HCT116 (cell line): Measurements from ENCODE around the gene MAPK4. TPM values are rescaled to one million over a fixed set of nuclear protein-coding genes. Genes with fewer than 3 reads are reported as not detected.

Source experiments
- ATAC-seq: fragments of 200-7000 bp; cut with Tn5 transposase; 2 replicates; pipeline ENCODE4 v1.9.1; 2020; ENCODE audit warnings: mild to moderate bottlenecking, moderate library complexity
- BruUV-seq: library from RNA; stranded (reverse); fragments of 400-500 nt; replicated peaks from 2 replicates; lab custom pipeline; 2021; lab: Mats Ljungman, UMichigan
- CTCF ChIA-PET: fragments of 300-600 bp; sonication (Branson Sonifier 250); formaldehyde crosslinking; loops from one replicate; lab custom pipeline; 2021; ENCODE audit warnings: antibody characterized with exemption; lab: Charles Lee
- POLR2A ChIA-PET: fragments of 300-600, 350-600 bp; sonication (Branson Sonifier 250); formaldehyde crosslinking; loops from one replicate; lab custom pipeline; 2021; ENCODE audit warnings: antibody characterized with exemption; lab: Charles Lee
- RAD21 ChIA-PET, 2 experiments: fragments of 300-600 bp; sonication (Branson Sonifier 250); formaldehyde crosslinking; loops; one replicate each; lab custom pipeline; 2023; ENCODE audit warnings: low total read pairs in 2 of 2; ENCODE audit not compliant: uncharacterized antibody in 2 of 2, unreplicated experiment in 2 of 2, low non-redundant PET in 1 of 2; lab: Charles Lee
- DNase-seq: peaks from one replicate; pipeline ENCODE4 v3.0.0-alpha.2; 2010; ENCODE audit warnings: low read depth, low spot score
- H2AFZ ChIP-seq: fragments of 200-600 bp; shearing (Covaris generic), sonication (generic); 2 replicates; pipeline ENCODE4 v1.6.1; 2017; ENCODE audit warnings: low read depth, mixed run types, mixed read lengths, antibody characterized with exemption, low read length; ENCODE audit not compliant: poor library complexity, severe bottlenecking
- H3K27ac ChIP-seq: 2 replicates; pipeline ENCODE4 v1.5.1; 2012; ENCODE audit warnings: low read depth, low read length
- H3K27me3 ChIP-seq: fragments of 200-600 bp; sonication (generic); 2 replicates; pipeline ENCODE4 v1.6.1; 2016; ENCODE audit warnings: mixed run types, low read length, mixed read lengths; ENCODE audit not compliant: insufficient read depth
- H3K36me3 ChIP-seq, 2 experiments: fragments of 200-500 bp in 1 of 2; fragments of 200-600 bp in 1 of 2; sonication (Bioruptor generic) in 1 of 2; sonication (generic) in 1 of 2; 2 replicates each; pipeline versions ENCODE4 v1.5.1 to v1.6.1; 2014 to 2016; ENCODE audit warnings: low read length in 2 of 2, inconsistent platforms in 1 of 2, mixed read lengths in 1 of 2, mixed run types in 1 of 2; ENCODE audit not compliant: insufficient read depth in 2 of 2, control insufficient read depth in 1 of 2
- H3K4me1 ChIP-seq, 2 experiments: fragments of 200-600 bp in 1 of 2; sonication (generic) in 1 of 2; 2 replicates each; pipeline versions ENCODE4 v1.5.1 to v1.6.1; 2012 to 2017; ENCODE audit warnings: low read length in 2 of 2, inconsistent platforms in 1 of 2, mild to moderate bottlenecking in 1 of 2, mixed read lengths in 1 of 2, mixed run types in 1 of 2, moderate library complexity in 1 of 2; ENCODE audit not compliant: insufficient read depth in 2 of 2, control insufficient read depth in 1 of 2
- H3K4me2 ChIP-seq: fragments of 200-600 bp; sonication (generic); 2 replicates; pipeline ENCODE4 v1.6.1; 2017; ENCODE audit warnings: mixed run types, low read length, mixed read lengths
- H3K4me3 ChIP-seq, 2 experiments: fragments of 200-600 bp in 1 of 2; sonication (generic) in 1 of 2; replicated peaks in 1 of 2; 2 replicates each; pipeline ENCODE4 v1.5.1; 2011 to 2016; ENCODE audit warnings: low read length in 2 of 2, control low read depth in 1 of 2, low read depth in 1 of 2, mild to moderate bottlenecking in 1 of 2, mixed read lengths in 1 of 2, mixed run types in 1 of 2
- H3K79me2 ChIP-seq: fragments of 200-600 bp; sonication (generic); 2 replicates; pipeline ENCODE4 v1.6.1; 2017; ENCODE audit warnings: mild to moderate bottlenecking, mixed run types, low read length, moderate library complexity, mixed read lengths; ENCODE audit not compliant: insufficient read depth
- H3K9ac ChIP-seq: fragments of 200-600 bp; sonication (generic); 2 replicates; pipeline ENCODE4 v1.6.1; 2016; ENCODE audit warnings: low read length, mixed read lengths
- H3K9me2 ChIP-seq: fragments of 200-600 bp; sonication (generic), shearing (Covaris generic); 2 replicates; pipeline ENCODE4 v1.6.1; 2017; ENCODE audit warnings: mixed run types, mild to moderate bottlenecking, moderate library complexity; ENCODE audit not compliant: insufficient read depth
- H3K9me3 ChIP-seq, 2 experiments: fragments of 200-500 bp in 1 of 2; fragments of 200-600 bp in 1 of 2; sonication (Bioruptor generic) in 1 of 2; sonication (generic) in 1 of 2; 2 replicates each; pipeline ENCODE4 v1.6.1; 2014 to 2017; ENCODE audit warnings: low read length in 2 of 2, mixed read lengths in 2 of 2, inconsistent platforms in 1 of 2, low read depth in 1 of 2, mild to moderate bottlenecking in 1 of 2, mixed run types in 1 of 2, moderate library complexity in 1 of 2; ENCODE audit not compliant: control insufficient read depth in 1 of 2, insufficient read depth in 1 of 2
- H4K20me1 ChIP-seq: fragments of 200-600 bp; sonication (generic), shearing (Covaris generic); 2 replicates; pipeline ENCODE4 v1.6.1; 2017; ENCODE audit warnings: mixed run types, mild to moderate bottlenecking, moderate library complexity; ENCODE audit not compliant: insufficient read depth
- CBX3 ChIP-seq: IDR thresholded peaks from 2 replicates; pipeline ENCODE4 v1.6.1; 2012; ENCODE audit warnings: low read depth
- CTCF ChIP-seq, 3 experiments: fragments of 200-600 bp in 1 of 3; sonication (generic) in 1 of 3; IDR thresholded peaks in 2 of 3; conservative IDR thresholded peaks in 1 of 3; 2 replicates each; pipeline ENCODE4 v1.5.1; 2012 to 2017; ENCODE audit warnings: low read depth in 2 of 3, low read length in 2 of 3, antibody characterized with exemption in 1 of 3, borderline replicate concordance in 1 of 3, control low read depth in 1 of 3, mild to moderate bottlenecking in 1 of 3, mixed read lengths in 1 of 3, mixed run types in 1 of 3, moderate library complexity in 1 of 3; ENCODE audit not compliant: insufficient read depth in 1 of 3
- EGR1 ChIP-seq: IDR thresholded peaks from 2 replicates; pipeline ENCODE4 v1.6.1; 2012; ENCODE audit warnings: low read depth
- ELF1 ChIP-seq: IDR thresholded peaks from 2 replicates; pipeline ENCODE4 v1.6.1; 2012; ENCODE audit warnings: low read depth, borderline replicate concordance
- FOSL1 ChIP-seq: IDR thresholded peaks from 2 replicates; pipeline ENCODE4 v1.6.1; 2012; ENCODE audit warnings: low read depth
- JUND ChIP-seq: IDR thresholded peaks from 2 replicates; pipeline ENCODE4 v1.6.1; 2012
- MAX ChIP-seq: IDR thresholded peaks from 2 replicates; pipeline ENCODE4 v1.6.1; 2012
- POLR2AphosphoS5 ChIP-seq: IDR thresholded peaks from 2 replicates; pipeline ENCODE4 v1.6.1; 2011; ENCODE audit warnings: mild to moderate bottlenecking, low read depth, low read length, moderate library complexity
- RAD21 ChIP-seq: IDR thresholded peaks from 2 replicates; pipeline ENCODE4 v1.6.1; 2012; ENCODE audit warnings: low read depth, mild to moderate bottlenecking
- REST ChIP-seq: IDR thresholded peaks from 2 replicates; pipeline ENCODE4 v1.6.1; 2012; ENCODE audit warnings: low read depth
- TCF7L2 ChIP-seq: IDR thresholded peaks from 2 replicates; pipeline ENCODE4 v1.7.0; 2011; ENCODE audit warnings: borderline replicate concordance, inconsistent platforms; ENCODE audit not compliant: insufficient read depth, insufficient read length; ENCODE audit errors: extremely low read depth
- YY1 ChIP-seq: IDR thresholded peaks from 2 replicates; pipeline ENCODE4 v1.6.1; 2011; ENCODE audit warnings: low read length, low read depth, moderate library complexity, mild to moderate bottlenecking; ENCODE audit not compliant: insufficient replicate concordance; ENCODE audit errors: extremely low read depth
- ZBTB33 ChIP-seq: IDR thresholded peaks from 2 replicates; pipeline ENCODE4 v1.6.1; 2011; ENCODE audit warnings: mild to moderate bottlenecking, low read length, moderate library complexity; ENCODE audit not compliant: insufficient replicate concordance; ENCODE audit errors: extremely low read depth
- intact Hi-C: fragments of 100-400 bp; cut with micrococcal nuclease; formaldehyde crosslinking; loops from 2 replicates; pipeline ENCODE4 v1.10.0; 2022
- total RNA-seq: library from RNA; stranded (reverse); gene quantifications from one replicate; pipeline ENCODE4 v1.2.1, GENCODE V29; 2021; ENCODE audit not compliant: unreplicated experiment

MAPK4 gene
- total RNA-seq, 1 experiment from 2014 or later = 0.89 TPM

- no peaks in the 10 kb centered on the region for H3K9me2 ChIP-seq
- no peaks in the 10 kb centered on the region for H3K36me3 ChIP-seq
- intact Hi-C loops = no loop called here
- no peak overlapping the region for H3K27ac ChIP-seq
- ATAC-seq = no peak
- H3K4me2 ChIP-seq = no peak overlapping the region
- RAD21 ChIA-PET = no interaction called here
- TF ChIP-seq ELF1 = no peak
- TF ChIP-seq YY1 = no peak
- TF ChIP-seq, all 23 proteins: peak for 0
- POLR2A ChIA-PET = no interaction called here
- H3K79me2 ChIP-seq = no peaks in the 10 kb centered on the region
- no peak overlapping the region for H2AFZ ChIP-seq
- H3K9ac ChIP-seq = no peak overlapping the region
- no peaks in the 10 kb centered on the region for H3K4me1 ChIP-seq
- H3K9me3 ChIP-seq = no peaks in the 10 kb centered on the region
- peaks cover 5% of the 10 kb centered on the region; the same call in 1 of the 2 replicates for H3K27me3 ChIP-seq
- H3K4me3 ChIP-seq = no peak overlapping the region
- H4K20me1 ChIP-seq = no peaks in the 10 kb centered on the region
- CTCF ChIA-PET = no interaction called here
- DNase-seq = no peak
- BruUV-seq = no TSS peak
These were observed 129.7 kb downstream of the MAPK4 start for GRCh38 chr18:50689578-50689977.

- no TSS peak for BruUV-seq
- Histone ChIP-seq H4K20me1 (no peaks in the 10 kb centered on the region), H3K27me3 (peaks cover 5% of the 10 kb centered on the region; the same call in 1 of the 2 replicates), H3K36me3 (no peaks in the 10 kb centered on the region), H2AFZ (no peak overlapping the region), H3K4me1 (no peaks in the 10 kb centered on the region), H3K79me2 (no peaks in the 10 kb centered on the region), H3K9me3 (no peaks in the 10 kb centered on the region), H3K9ac (no peak overlapping the region), H3K4me2 (no peak overlapping the region), H3K4me3 (no peak overlapping the region), H3K9me2 (no peaks in the 10 kb centered on the region), H3K27ac (no peak overlapping the region)
- ATAC-seq (no peak), DNase-seq (no peak)
- ChIA-PET RAD21 (no interaction called here), CTCF (no interaction called here), POLR2A (no interaction called here)
- intact Hi-C loops = no loop called here
- TF ChIP-seq MAX = no peak
- no peak for TF ChIP-seq CBX3
- no peak for TF ChIP-seq ELF1
- no peak for TF ChIP-seq FOSL1
- TF ChIP-seq ZBTB33 = no peak
- no peak for TF ChIP-seq POLR2AphosphoS5
- no peak for TF ChIP-seq JUND
- TF ChIP-seq CTCF (IDR thresholded peaks at IDR 0.05 in 2 of 3, conservative IDR thresholded peaks at IDR 0.05 in 1 of 3; ENCODE audit: borderline replicate concordance in 1 of 3, insufficient read depth in 1 of 3, low read depth in 2 of 3, low read length in 2 of 3) = no peak
- no peak for TF ChIP-seq RAD21
- no peak for TF ChIP-seq EGR1
- no peak for TF ChIP-seq TCF7L2
- no peak for TF ChIP-seq REST
These were observed 134.3 kb downstream of the MAPK4 start for GRCh38 chr18:50694147-50694546.
